HG03558 (cell line): ENCODE data around the gene SLC35E4.
"Not testable (repeated sequence)": the region's sequence is repeated elsewhere in the genome, so short reads cannot be mapped to it uniquely, and the experiment has no call there.

ENCODE experiments used
- ATAC-seq: cut with Tn5 transposase; IDR thresholded peaks from one replicate; pipeline ENCODE4 v1.9.1; 2021; ENCODE audit warnings: moderate number of reproducible peaks; ENCODE audit not compliant: unreplicated experiment; ENCODE audit errors: extremely low read depth

Gene SLC35E4

DNA sequence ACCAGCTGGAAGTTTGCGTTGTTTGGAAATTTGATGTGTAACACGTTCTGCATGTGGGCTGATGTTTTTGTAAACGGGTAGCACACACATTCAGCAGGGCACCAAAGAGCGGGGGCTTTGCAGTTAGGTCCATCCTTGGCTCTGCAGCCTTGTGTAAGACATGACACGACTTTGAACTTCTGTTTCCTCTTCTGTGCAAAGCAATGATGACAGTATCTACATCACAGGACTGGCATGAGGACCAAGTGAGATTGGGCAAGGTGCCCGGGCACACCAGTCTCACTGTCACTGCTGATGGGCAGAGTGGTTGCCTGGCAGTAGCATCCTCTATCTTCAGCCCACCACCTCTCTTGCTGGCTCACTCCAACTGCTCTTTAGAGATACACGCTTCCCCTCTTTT, 25.3 kb upstream of the SLC35E4 start:
- no peak for ATAC-seq

DNA sequence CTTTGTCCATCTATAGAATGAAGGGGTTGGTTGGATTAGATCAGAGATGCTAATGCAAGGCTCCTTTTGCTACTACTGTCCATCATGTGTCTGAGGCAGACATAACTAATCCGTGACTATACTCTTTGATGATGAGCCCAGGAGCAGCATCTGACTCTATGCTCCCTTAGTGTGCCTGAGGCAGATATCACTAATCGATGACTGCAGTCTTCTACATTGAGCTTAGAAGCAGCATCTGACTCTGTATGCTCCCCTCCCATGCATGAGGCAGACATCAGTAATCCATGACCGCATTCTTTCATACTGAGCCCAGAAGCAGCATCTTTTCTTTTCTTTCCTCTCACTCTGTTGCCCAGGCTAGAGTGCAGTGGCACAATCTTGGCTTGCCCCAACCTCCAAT, 24.4 kb upstream of the SLC35E4 start:
- no peak for ATAC-seq

DNA sequence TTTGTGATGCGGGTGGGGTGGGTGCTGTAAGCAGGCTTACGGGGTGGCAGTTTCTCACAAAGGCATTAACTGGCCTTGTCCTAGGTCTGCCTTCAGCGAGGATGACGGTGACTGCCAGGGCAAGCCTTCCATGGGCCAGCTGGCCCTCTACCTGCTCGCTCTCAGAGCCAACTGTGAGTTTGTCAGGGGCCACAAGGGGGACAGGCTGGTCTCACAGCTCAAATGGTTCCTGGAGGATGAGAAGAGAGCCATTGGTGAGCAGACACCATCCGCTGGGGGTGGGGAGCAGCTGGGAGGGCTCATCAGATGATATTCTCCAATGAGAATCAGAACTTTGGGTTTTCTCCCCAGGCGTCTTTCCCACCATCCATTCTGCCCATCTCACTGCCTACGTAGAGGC, 22.8 kb upstream of the SLC35E4 start:
- ATAC-seq, result no peak

DNA sequence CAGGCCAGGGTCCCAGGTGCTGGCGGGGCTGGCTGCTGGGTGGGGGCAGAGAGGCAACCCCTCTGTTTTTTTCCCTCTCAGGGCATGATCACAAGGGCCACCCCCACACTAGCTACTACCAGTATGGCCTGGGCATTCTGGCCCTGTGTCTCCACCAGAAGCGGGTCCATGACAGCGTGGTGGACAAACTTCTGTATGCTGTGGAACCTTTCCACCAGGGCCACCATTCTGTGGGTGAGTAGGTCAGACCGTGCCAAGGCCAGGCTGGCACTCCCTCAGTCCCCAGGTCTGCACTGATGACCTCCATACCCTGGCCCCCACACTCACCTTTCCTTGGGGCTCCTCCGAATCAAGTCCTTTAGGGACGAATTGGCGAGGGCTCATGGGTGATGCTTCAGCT, 21.3 kb upstream of the SLC35E4 start:
- no peak for ATAC-seq

DNA sequence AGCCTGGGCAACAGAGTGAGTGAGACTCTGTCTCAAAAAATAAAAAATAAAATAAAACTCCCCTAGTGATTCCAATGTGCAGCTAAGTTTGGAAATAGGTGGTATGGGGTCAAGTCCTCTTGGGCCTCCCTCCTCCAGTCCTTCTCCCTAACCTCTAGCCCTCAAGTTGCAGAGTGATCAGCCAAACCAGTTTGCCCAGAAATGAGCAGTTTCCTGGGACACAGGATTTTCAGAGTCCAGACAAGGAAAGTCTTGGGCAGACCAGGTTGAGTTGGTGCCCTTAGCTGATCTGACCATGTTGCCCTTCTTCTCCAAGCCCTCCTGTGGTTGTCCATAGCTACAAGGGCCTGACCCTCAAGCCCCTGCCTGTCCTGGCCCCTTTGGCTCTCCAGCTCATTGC, 20.7 kb upstream of the SLC35E4 start:
- ATAC-seq, result no peak

DNA sequence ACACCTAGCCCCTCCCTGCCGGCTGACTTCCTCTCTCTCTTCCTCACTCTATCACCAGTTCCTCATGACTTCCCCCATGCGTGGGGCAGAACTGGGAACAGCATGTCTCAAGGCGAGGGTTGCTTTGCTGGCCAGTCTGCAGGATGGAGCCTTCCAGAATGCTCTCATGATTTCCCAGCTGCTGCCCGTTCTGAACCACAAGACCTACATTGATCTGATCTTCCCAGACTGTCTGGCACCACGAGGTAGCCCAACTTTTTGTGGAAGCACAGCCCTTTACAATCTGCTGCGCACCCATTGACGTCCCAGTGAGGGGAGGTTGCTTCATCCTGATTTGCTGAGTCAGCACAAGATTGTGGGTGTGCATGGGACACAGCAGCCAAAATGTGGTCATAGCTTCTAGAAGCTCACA, 20.0 kb upstream of the SLC35E4 start:
- no peak for ATAC-seq

DNA sequence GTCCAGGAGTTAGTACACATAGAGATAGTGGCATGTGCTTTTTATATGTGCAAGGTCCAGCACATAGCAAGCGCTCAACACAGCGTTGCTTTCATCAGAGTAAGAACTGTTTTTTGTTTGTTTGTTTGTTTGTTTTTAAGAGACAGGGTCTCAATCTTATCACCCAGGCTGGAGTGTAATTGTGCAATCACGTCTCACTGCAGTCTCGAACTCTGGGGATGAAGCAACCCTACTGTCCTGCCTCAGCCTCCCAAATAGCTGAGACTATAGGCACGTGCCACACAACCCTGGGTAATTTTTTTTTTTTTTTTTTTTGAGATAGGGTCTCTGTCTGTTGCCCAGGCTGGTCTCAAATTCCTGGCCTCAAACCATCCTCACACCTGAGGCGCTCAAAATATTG, 17.8 kb upstream of the SLC35E4 start:
- no peak for ATAC-seq

DNA sequence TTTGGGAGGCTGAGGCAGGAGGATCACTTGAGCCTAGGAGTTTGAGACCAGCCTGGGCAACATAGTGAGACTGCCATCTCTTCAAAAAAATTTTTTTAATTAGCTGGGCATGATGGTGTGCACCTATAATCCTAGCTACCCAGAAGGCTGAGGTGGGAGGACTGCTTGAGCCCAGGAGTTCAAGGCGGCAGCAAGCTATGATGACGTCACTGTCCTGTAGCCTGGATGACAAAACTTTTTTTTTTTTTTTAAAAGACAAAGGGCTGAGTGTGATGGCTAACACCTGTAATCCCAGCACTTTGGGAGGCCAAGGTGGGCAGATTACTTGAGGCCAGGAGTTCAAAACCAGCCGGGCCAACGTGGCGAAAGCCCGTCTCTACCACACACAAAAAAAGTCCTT, 15.7 kb upstream of the SLC35E4 start:
- not testable (repeated sequence) for ATAC-seq

DNA sequence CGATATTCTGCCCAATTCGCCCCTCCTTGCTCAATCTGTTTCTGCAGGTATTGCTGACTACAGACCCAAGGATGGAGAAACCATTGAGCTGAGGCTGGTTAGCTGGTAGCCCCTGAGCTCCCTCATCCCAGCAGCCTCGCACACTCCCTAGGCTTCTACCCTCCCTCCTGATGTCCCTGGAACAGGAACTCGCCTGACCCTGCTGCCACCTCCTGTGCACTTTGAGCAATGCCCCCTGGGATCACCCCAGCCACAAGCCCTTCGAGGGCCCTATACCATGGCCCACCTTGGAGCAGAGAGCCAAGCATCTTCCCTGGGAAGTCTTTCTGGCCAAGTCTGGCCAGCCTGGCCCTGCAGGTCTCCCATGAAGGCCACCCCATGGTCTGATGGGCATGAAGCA, 9.2 kb upstream of the SLC35E4 start:
- no peak for ATAC-seq

DNA sequence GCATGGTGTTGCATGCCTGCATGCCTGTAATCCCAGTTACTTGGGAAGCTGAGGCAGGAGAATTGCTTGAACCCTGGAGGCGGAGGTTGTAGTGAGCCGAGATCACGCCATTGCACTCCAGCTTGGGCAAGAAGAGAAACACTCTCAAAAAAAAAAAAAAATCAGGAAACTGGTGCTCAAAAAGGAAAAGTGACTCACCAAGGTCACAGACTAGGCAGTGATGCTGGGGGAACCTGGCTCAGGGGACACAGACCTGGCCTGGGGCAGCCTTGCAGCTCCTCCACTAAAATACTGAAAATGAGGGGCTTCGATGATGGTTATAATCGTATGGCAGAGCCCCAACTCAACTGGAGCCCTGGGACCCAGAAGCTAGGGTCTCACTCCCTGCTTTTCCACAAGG, 8.1 kb upstream of the SLC35E4 start:
- ATAC-seq, result no peak

DNA sequence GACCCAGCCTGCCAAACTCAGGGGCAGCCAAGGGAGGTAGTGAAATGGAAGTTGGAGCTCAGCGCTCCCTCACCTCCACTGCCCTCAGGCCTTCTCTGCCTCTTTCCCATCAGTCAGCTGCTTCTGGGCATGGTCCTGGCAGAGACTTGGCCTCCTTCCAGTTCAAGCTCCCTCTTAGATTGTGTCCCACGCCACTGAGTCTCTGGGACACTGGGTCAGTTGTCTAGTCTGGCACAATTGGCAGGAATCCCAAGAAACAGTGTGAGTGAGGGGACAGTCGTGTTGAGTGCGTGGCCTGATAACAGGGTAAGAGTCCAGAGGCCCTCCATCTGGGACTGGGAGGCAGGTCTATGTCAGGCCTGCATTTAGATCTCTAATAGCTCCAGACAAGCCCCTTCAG, 7.1 kb upstream of the SLC35E4 start:
- no peak for ATAC-seq

DNA sequence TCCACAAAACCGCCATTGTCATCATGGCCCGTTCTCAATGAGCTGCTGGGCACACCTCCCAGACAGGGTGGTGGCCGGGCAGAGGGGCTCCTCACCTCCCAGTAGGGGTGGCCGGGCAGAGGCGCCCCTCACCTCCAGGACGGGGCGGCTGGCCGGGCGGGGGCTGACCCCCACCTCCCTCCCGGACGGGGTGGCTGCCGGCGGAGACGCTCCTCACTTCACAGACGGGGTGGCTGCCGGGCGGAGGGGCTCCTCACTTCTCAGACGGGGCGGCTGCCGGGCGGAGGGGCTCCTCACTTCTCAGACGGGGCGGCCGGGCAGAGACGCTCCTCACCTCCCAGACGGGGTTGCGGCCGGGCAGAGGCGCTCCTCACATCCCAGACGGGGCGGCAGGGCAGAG, 4.1 kb upstream of the SLC35E4 start:
- not testable (repeated sequence) for ATAC-seq

DNA sequence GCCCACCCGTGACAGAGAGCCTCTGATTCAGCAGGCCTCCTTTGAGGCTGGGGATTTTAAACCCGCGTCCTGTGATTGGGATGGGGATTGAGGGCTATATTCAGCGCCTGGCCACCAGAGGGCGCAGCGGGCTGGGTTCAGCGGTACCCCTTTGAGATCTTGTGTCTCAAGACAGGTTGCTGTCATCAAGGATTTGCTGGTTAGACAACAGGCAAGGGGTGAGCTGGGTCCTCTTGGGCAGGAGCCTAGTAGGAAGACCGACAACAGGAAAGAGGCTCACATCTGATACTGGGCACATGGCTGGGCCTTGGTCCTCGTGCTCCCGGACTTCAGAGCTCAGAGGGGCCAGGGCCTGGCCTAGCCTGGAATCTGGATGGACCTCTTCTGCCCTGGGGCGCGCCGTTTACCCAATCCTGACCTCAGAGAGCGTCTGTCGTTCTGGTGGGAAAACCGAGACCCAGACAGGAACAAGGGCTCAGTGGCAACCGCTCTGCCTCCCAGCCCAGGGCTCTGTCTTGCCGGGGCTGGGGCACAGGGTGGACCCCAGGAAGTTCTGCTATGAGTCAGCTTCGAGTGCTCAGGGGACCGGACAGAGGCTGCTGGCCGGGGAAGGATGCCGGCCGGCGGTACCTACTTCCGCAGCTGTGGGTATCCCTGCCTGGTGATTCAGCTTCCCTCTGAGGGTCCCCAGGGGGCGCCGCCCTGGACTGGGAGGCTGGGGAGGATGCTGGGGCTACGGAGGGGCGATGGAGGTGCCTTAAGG, 929 bp upstream of the SLC35E4 start:
- ATAC-seq, result no peak

DNA sequence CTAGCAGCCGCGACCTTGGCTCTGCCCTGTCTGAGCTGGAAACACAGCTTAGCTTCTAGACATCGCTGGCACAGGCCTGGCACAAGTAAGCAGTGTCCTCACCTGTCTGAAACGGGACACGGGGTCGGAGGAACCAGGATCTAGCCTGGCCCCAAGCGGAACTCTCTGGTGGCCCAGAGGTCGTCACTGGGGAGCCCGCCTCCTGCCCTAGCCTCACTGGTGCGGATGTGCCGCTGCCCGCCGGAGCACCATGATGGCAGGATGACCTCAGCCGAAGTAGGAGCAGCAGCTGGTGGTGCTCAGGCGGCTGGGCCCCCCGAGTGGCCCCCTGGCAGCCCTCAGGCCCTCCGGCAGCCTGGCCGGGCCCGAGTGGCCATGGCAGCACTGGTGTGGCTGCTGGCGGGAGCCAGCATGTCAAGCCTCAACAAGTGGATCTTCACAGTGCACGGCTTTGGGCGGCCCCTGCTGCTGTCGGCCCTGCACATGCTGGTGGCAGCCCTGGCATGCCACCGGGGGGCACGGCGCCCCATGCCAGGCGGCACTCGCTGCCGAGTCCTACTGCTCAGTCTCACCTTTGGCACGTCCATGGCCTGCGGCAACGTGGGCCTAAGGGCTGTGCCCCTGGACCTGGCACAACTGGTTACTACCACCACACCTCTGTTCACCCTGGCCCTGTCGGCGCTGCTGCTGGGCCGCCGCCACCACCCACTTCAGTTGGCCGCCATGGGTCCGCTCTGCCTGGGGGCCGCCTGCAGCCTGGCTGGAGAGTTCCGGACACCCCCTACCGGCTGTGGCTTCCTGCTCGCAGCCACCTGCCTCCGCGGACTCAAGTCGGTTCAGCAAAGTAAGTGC, 871 bp downstream of the SLC35E4 start:
- ATAC-seq, result no peak

DNA sequence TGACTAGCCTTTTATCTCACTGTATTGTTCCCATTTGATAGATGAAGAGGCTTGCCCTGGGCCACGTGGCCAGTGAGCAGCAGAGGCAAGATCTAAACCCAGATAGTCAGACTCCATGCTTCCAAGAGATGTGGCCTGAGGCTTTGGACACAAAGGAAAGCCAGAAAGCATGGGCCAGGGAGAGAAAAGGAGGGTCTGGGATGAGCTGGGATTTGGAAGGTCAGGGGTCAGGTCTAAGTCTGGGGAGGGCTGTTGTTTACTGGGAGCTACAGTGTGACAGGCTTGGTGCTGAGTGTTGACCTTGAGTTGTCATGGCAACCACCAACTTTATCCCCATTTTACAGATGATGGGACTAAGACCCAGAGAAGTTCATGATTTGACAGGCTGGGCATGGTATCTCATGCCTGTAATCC, 2.1 kb downstream of the SLC35E4 start:
- ATAC-seq, result no peak

DNA sequence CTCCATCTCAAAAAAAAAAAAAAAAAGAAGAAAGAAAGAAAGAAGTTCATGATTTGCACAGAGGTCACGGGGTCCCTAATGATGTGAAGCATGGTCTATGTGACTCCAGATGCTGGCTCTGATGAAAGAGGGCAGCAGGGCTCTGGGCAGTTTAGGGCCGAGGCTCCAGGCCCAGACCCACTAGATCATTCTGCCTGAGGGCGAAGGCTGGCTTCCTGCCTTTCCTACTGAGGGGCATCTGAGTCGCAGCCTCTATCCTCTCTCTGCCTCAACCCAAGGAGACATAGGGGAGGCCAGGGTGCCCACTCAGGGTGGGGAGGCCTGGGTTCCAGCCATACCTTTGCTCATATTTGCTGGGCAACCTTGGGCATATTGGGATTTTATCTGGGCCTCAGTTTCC, 4.8 kb downstream of the SLC35E4 start:
- no peak for ATAC-seq

DNA sequence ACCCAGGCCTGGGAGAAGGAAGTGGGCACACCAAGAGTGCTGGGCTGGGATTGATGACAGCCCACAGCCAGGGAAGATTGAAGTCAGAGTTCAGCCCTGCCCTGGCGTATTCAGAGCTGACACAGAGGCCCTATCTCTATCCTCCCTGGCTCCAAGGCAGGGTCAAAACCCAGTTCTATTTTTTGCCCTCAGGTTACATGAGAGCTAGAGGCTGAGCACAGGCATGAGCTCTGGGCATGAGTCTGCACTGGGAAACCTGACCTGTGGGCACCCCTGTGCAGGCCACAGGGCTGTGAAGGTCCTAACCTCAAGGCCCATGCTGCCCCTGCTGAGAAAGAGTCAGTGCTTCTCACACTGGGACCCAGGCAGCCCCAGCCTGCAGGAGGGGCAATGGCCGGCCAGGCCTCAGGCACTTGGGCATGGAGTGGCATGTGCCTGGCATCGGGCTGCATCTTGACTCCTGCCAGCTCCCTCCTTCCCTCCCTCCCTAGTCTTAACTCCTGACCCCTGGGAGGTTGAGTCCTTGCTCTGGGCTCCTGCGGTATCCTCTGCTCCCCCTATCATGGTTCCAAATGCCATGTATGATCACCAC, 5.4 kb downstream of the SLC35E4 start:
- no peak for ATAC-seq

DNA sequence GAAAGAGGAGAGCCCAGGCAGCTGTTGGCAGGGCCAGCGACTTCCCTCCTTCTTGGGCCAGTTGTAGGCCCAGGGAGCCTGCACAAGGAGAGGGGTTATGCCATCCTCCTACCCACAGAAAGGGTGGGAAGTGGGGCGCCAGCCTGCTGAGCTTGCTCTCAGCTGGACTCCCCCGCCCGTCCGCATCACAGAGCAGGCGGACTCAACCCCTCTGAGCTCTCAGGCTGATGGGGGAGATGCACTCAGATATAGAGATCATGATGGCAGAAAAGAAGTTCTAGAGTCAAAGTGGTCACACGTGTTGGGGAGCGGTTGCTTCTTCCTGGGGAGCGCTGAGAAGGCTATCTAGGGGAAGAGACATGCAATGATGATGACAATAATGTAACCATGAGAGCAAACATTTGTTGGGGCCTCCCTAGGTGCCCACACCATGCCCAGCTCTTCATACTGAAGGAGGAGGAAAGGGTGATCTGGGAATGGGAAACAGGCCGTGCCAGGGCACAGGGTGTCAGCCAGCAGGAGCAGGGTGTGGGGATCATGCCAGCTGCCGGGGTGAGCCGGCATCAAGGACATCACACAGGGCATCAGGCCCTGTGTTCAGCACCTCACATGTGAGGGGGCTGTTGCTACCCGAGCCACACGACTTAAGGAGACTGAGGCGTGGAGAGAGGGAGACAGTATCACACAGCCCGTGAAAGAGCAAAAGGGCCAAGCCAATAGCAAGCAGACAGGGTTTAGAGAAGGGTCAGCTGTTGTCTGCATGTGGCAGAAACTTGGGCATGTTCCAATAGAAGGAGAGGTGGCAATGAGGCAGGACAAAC, 7.7 kb downstream of the SLC35E4 start:
- ATAC-seq, result no peak

DNA sequence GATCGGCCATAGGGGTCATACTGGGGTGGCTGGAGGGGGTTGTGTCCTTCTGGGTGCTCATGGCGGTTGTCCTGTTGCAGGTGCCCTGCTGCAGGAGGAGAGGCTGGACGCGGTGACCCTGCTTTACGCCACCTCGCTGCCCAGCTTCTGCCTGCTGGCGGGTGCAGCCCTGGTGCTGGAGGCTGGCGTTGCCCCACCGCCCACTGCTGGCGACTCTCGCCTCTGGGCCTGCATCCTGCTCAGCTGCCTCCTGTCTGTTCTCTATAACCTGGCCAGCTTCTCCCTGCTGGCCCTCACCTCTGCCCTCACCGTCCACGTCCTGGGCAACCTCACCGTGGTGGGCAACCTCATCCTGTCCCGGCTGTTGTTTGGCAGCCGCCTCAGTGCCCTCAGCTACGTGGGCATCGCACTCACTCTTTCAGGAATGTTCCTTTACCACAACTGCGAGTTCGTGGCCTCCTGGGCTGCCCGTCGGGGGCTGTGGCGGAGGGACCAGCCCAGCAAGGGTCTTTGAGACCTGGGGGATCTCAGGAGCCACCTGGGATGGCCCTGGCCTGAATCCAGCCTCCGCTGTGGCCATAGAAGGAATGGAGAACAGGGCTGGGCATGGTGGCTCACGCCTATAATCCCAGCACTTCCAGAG, 11.1 kb downstream of the SLC35E4 start:
- no peak for ATAC-seq

DNA sequence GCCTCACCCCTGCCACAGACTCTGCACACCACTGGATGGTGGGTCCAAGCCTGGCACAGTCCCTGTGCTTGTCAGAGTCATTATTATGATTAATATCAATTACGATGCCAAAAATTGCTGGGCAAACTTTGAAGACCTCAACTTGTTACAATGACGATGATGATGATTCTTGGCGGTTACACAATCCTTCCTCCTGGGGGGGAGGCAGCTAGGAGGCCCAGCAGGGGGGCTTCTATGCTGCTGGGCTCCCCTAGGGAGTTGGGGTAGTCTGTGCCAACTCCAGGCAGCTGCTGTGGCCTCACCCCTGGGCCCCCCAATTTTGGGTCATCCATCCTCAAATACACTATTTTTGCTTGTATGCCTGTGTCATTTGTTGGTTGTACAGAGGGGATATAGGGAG, 12.0 kb downstream of the SLC35E4 start:
- ATAC-seq, result no peak
